VCaP (cell line): Measurements from ENCODE around the gene MYL6.

Experiments used
- H3K27ac ChIP-seq: fragments of 450-650 bp; 2 replicates; pipeline ENCODE4 v1.5.1; 2017
- TF ChIP-seq, protein P1 (sequence below): fragments of 450-650 bp; conservative IDR thresholded peaks from 2 replicates; pipeline ENCODE4 v1.5.1; 2017; ENCODE audit warnings: mild to moderate bottlenecking, moderate library complexity

Gene MYL6

GRCh38 chr12:56150563-56150962 lies 7.6 kb upstream of the MYL6 start:
- H3K27ac ChIP-seq: peak overlapping the region; percentile 95; the same call in 1 of the 2 replicates
- TF ChIP-seq, protein P1, sequence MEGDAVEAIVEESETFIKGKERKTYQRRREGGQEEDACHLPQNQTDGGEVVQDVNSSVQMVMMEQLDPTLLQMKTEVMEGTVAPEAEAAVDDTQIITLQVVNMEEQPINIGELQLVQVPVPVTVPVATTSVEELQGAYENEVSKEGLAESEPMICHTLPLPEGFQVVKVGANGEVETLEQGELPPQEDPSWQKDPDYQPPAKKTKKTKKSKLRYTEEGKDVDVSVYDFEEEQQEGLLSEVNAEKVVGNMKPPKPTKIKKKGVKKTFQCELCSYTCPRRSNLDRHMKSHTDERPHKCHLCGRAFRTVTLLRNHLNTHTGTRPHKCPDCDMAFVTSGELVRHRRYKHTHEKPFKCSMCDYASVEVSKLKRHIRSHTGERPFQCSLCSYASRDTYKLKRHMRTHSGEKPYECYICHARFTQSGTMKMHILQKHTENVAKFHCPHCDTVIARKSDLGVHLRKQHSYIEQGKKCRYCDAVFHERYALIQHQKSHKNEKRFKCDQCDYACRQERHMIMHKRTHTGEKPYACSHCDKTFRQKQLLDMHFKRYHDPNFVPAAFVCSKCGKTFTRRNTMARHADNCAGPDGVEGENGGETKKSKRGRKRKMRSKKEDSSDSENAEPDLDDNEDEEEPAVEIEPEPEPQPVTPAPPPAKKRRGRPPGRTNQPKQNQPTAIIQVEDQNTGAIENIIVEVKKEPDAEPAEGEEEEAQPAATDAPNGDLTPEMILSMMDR: no peak

- peak overlapping the region; percentile 95 for H3K27ac ChIP-seq
- TF ChIP-seq, protein P1: peak; percentile 71
Observed at GRCh38 chr12:56151672-56152131, 6.5 kb upstream of the MYL6 start.

- TF ChIP-seq, protein P1: no peak
- peak within 1 kb of the TSS; percentile 95 for H3K27ac ChIP-seq
Observed at GRCh38 chr12:56152132-56152755, 5.9 kb upstream of the MYL6 start, which contains the start of gene MYL6B. TSS of gene MYL6B (plus strand) at chr12:56152587. CDS start at chr12:56153919, 1,332 bp downstream.

- peak overlapping the region; percentile 95 for H3K27ac ChIP-seq
- TF ChIP-seq, protein P1: no peak
Observed at GRCh38 chr12:56152756-56153677, 5.1 kb upstream of the MYL6 start.

DNA sequence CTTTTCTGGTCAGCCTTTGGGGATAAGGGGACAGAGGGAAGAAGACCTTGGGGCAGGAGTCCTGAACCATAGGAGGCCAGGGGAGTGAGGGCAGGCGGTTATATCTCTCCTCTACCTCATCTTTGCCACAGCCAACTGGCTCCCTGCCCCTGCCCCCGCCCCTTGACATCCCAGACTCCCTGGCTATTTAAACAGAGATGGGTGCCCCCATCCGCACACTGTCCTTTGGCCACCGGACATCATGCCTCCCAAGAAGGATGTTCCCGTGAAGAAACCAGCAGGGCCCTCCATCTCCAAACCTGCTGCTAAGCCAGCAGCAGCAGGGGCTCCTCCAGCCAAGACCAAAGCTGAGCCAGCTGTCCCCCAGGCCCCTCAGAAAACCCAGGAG lies 4.5 kb upstream of the MYL6 start:
- H3K27ac ChIP-seq: no peak overlapping the region; the same call in 1 of the 2 replicates
- TF ChIP-seq, protein P1: no peak

DNA sequence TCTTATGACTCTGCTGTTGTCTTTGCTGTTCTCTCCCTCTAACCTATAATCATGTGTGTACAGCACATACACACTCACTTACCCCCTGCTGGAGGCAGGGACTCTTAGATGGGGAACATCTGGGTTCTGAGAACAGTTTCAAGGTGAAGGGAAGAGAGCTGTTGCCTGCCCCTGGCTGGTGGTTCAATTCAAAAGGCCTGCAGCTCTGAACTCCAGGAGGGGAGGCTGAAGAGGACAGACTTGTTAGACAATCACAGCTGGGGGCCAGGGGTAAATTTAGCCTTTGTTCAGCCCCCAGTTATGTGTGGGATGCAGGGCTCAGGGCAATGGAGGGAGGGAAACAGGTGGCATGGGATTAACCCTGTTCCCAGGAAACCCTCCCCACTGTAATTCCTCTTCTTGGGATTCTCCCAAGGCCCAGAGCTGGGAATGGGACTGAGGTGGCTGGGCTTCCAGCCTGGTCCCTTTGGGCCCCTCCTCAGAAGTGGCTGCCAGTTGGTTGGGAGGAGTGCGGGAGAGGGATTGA lies 3.9 kb upstream of the MYL6 start:
- H3K27ac ChIP-seq: no peak overlapping the region; the same call in 1 of the 2 replicates
- TF ChIP-seq, protein P1: no peak

- TF ChIP-seq, protein P1: no peak
- H3K27ac ChIP-seq: no peak overlapping the region
Observed at GRCh38 chr12:56154818-56155217, 3.3 kb upstream of the MYL6 start.
